Measurements from ENCODE around the gene ARHGAP42. TPM values are rescaled to one million over a fixed set of nuclear protein-coding genes. Genes with fewer than 3 reads are reported as not detected.

Gene ARHGAP42
- total RNA-seq, 4 donors from 2014 or later, result 21.8 to 55.7 (median 35.9) TPM

- no peak overlapping the region for H3K27ac ChIP-seq
- intact Hi-C loops (cut with DNase I), result no loop called here
- H3K9me3 ChIP-seq, result no peaks in the 10 kb centered on the region
- DNase-seq, result no peak
- WGBS, 2 donors, result 93 to 97% methylated on average over 2 of the region's 2 CpGs
- H3K27me3 ChIP-seq, result no peaks in the 10 kb centered on the region
- TF ChIP-seq, protein P1, sequence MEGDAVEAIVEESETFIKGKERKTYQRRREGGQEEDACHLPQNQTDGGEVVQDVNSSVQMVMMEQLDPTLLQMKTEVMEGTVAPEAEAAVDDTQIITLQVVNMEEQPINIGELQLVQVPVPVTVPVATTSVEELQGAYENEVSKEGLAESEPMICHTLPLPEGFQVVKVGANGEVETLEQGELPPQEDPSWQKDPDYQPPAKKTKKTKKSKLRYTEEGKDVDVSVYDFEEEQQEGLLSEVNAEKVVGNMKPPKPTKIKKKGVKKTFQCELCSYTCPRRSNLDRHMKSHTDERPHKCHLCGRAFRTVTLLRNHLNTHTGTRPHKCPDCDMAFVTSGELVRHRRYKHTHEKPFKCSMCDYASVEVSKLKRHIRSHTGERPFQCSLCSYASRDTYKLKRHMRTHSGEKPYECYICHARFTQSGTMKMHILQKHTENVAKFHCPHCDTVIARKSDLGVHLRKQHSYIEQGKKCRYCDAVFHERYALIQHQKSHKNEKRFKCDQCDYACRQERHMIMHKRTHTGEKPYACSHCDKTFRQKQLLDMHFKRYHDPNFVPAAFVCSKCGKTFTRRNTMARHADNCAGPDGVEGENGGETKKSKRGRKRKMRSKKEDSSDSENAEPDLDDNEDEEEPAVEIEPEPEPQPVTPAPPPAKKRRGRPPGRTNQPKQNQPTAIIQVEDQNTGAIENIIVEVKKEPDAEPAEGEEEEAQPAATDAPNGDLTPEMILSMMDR (IDR thresholded peaks at IDR 0.05), result no peak
- no peak for TF ChIP-seq POLR2A (IDR thresholded peaks at IDR 0.05)
- no peaks in the 10 kb centered on the region for H3K36me3 ChIP-seq
- no peak overlapping the region for H3K4me3 ChIP-seq (replicated peaks in 1 of 3)
- peaks cover 0 to 5% of the 10 kb centered on the region in 2 donors for H3K4me1 ChIP-seq
Observed at GRCh38 chr11:100812517-100812916, 125.4 kb downstream of the ARHGAP42 start.

DNA sequence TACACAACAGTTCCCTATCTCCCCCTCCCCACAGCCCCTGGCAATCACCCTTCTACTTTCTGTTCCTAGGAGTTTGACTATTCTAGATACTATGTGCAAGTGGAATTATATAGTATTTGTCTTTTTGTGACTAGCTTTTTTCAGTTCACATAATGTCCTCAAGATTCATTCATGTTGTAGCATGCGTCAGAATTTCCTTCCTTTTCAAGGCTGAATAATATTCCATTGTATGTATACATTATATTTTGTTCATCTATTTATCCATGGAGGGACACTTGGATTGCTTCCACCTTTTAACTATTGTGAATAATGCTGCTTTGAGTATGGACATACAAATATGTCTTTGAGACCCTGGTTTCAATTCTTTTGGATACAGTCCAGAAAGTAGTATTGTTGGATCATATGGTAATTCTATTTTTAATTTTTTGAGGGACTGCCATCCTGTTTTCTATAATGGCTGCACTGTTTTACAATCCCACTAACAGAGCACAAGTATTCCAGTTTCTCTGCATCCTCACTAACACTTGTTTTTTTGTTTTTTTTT lies 128.8 kb downstream of the ARHGAP42 start:
- Histone ChIP-seq H3K4me1 (no peaks in the 10 kb centered on the region), H3K27me3 (no peaks in the 10 kb centered on the region), H3K36me3 (no peaks in the 10 kb centered on the region), H3K9me3 (no peaks in the 10 kb centered on the region), H3K27ac (no peak overlapping the region), H3K4me3 (replicated peaks in 1 of 3) (no peak overlapping the region)
- WGBS, 2 donors, result 98 to 100% methylated on average over 1 of the region's 1 CpG
- DNase-seq, result no peak
- intact Hi-C loops (cut with DNase I), result no loop called here
- TF ChIP-seq, protein P1 (IDR thresholded peaks at IDR 0.05), result no peak
- TF ChIP-seq POLR2A (IDR thresholded peaks at IDR 0.05), result no peak

DNA sequence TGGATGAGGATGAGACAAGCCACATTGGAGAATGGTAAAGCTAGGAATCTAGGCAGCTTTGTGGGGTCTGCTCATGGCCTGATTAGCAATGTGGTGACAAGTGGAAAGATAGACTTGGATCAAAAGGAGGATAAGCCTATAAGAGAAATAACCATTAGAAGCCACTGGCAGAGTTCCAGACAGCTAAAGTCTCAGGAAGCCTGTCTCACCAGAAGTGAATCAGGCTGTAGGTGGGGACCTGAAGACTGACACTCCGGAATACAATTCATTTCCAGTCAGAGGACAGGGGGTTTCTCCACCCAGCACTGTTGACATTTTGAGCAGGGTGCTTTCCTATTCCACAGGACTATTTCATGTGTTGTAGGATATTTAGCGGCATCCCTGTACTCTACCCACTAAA lies 129.7 kb downstream of the ARHGAP42 start:
- no peaks in the 10 kb centered on the region for H3K27me3 ChIP-seq
- TF ChIP-seq, protein P1 (IDR thresholded peaks at IDR 0.05), result no peak
- TF ChIP-seq POLR2A (IDR thresholded peaks at IDR 0.05), result no peak
- H3K36me3 ChIP-seq, result no peaks in the 10 kb centered on the region
- DNase-seq, result no peak
- WGBS, 2 donors, result 78 to 80% methylated on average over 2 of the region's 2 CpGs
- no peak overlapping the region for H3K27ac ChIP-seq
- H3K4me3 ChIP-seq (replicated peaks in 1 of 3), result no peak overlapping the region
- peaks cover 0 to 7% of the 10 kb centered on the region in 2 donors for H3K4me1 ChIP-seq
- intact Hi-C loops (cut with DNase I), result no loop called here
- H3K9me3 ChIP-seq, result no peaks in the 10 kb centered on the region

- Histone ChIP-seq H3K27ac (no peak overlapping the region), H3K4me1 (peaks cover 0 to 9% of the 10 kb centered on the region in 2 donors), H3K27me3 (no peaks in the 10 kb centered on the region), H3K36me3 (no peaks in the 10 kb centered on the region), H3K4me3 (replicated peaks in 1 of 3) (no peak overlapping the region), H3K9me3 (no peaks in the 10 kb centered on the region)
- no peak for DNase-seq
- WGBS, 2 donors, result 96 to 99% methylated on average over 2 of the region's 2 CpGs
- TF ChIP-seq POLR2A (IDR thresholded peaks at IDR 0.05), result no peak
- TF ChIP-seq, protein P1 (IDR thresholded peaks at IDR 0.05), result no peak
- intact Hi-C loops (cut with DNase I), result no loop called here
Observed at GRCh38 chr11:100817620-100818019, 130.5 kb downstream of the ARHGAP42 start.

DNA sequence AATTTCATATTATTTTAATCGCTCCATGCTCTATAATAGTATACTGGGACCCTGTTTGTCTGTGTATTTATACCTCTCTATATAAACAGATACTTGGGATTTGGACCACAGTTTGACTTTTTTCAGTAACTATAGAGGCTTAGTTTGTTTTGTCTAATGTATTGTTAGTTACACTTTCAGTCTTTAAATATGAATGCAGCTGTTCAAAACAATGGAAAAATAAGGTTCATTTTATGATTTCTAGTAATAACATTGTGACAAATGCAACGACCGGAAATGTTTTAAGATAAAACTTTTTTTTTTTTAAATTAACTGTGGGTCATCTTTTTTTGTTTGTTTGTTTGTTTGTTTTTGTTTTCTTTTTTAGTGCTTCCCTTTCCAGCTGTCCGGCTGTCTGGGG lies 133.5 kb downstream of the ARHGAP42 start:
- Histone ChIP-seq H3K27me3 (no peaks in the 10 kb centered on the region), H3K4me1 (peaks cover 0 to 36% of the 10 kb centered on the region in 2 donors), H3K4me3 (replicated peaks in 1 of 3) (no peak overlapping the region), H3K9me3 (no peaks in the 10 kb centered on the region), H3K36me3 (no peaks in the 10 kb centered on the region), H3K27ac (peak overlapping the region in 2 of 3 donors; percentile 27 to 30)
- no peak for DNase-seq
- TF ChIP-seq, protein P1 (IDR thresholded peaks at IDR 0.05), result no peak
- TF ChIP-seq POLR2A (IDR thresholded peaks at IDR 0.05), result no peak
- WGBS, 2 donors, result 88 to 90% methylated on average over 4 of the region's 4 CpGs
- intact Hi-C loops (cut with DNase I), result no loop called here
